Epidermal melanocyte (primary cell): ENCODE results near the gene CCDC200.
"Not testable (repeated sequence)": the region's sequence is repeated elsewhere in the genome, so short reads cannot be mapped to it uniquely, and the experiment has no call there.

Experiments
- DNase-seq: peaks from one replicate; pipeline ENCODE4 v3.0.0; 2011; ENCODE audit warnings: low spot score; ENCODE audit not compliant: insufficient read length

The CCDC200 gene

DNA sequence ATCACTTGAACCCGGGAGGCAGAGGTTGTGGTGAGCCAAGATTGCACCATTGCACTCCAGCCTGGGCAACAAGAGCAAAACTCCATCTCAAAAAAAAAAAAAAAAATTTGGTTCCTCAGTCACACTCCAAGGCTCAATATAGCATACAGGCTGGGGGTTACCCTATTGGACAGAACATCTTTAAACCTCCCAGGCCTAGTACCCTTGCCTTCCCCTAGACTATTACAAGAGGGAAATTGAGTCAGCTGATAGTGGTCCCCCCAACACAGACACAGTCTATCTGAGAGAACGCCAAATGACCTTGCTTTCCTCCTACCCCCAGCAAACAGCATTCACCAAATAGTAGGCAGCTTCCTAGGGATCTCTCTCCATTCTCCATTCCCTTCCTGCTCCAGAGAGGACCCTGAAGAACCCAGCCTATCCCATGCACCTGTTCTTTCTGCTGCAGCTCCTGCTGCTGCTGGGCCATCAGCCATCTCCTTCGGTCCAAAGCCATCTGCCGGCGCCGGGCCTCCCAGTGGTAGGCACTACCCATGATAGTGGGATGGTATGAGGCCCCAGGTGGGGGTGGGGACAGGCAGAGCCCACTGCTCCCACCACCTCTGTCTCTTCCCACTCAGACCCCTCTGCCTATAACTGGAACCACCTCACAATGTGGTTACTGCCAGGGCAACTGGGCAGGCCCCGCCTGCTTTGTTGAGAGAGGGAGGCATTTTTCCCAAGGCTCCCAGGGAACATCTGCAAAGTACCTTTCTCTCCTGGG lies at the start of gene CCDC200:
Gene CCDC200 (minus strand): TSS at position 604 of the 763 bp plus-strand sequence. CDS start 69 bp downstream, at position 535.
- DNase-seq = not testable (repeated sequence)

DNA sequence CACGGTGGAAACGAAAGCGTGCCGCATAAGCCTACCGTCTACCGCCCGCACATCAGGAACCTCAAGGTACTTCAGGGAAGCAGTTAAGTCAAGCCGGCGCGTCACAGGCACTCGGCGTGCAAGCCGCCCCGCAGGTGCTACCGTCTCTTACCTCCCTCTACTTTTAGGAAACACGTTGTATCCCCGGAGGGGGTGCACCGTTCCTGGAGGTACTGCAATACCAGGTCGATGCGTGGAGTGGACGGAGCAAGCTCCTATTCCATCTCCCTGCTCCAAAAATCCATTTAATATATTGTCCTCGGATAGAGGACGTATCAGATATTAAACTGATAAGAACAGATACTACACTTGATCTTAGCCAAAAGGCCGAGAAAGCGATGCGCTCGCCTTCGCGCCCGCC lies 44.5 kb upstream of the CCDC200 start:
- DNase-seq = not testable (repeated sequence)

DNA sequence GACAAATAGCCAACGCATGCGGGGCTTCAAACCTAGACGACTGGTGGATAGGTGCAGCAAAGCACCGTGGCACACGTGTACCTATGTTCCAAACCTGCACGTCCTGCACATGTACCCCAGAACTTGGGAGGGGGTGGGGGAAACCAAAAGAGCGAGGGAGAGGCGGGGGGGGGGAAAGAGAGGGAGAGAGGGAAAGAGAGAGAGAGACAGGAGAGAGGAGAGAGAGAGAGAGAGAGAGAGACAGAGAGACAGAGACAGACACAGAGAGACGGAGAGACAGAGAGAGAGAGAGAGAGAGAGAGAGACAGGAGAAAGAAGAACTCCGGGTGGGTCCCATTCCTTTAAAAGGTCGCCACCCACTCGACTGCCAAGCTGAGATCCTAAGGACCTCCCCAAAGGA lies 44.1 kb upstream of the CCDC200 start:
- DNase-seq = not testable (repeated sequence)

DNA sequence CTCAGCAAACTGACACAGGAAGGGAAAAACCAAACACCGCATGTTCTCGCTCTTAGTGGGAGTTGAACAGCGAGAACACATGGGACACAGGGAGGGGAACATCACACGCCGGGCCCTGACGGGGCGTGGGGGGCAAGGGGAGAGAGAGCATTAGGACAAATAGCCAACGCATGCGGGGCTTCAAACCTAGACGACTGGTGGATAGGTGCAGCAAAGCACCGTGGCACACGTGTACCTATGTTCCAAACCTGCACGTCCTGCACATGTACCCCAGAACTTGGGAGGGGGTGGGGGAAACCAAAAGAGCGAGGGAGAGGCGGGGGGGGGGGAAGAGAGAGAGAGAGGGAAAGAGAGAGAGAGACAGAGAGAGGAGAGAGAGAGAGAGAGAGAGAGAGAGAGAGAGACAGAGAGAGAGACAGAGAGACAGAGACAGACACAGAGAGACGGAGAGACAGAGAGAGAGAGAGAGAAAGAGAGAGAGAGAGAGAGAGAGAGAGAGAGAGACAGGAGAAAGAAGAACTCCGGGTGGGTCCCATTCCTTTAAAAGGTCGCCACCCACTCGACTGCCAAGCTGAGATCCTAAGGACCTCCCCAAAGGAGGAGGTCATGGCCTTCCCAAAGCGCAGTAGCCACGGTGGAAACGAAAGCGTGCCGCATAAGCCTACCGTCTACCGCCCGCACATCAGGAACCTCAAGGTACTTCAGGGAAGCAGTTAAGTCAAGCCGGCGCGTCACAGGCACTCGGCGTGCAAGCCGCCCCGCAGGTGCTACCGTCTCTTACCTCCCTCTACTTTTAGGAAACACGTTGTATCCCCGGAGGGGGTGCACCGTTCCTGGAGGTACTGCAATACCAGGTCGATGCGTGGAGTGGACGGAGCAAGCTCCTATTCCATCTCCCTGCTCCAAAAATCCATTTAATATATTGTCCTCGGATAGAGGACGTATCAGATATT lies 42.4 kb upstream of the CCDC200 start:
- DNase-seq = not testable (repeated sequence)

DNA sequence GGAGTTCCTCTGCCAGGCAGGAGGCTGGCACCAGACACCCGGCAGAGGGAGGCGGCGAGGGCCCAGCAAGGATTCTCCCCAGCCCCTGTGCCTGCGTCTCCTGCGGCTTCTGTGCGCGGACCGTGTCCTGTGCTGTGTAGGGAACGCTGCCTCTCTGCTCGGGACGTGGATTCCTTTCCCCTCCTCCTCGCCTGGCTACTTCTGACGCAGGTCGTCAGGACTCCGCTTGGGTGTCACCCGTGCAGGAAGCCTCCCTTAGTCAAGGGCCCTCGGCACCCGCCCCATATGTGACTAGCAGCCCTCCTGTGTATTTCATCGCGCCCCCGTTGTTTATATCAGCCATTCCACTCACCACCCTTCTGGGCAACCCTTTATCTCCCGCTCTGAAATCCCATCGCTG lies 18.0 kb upstream of the CCDC200 start:
- DNase-seq = not testable (repeated sequence)

DNA sequence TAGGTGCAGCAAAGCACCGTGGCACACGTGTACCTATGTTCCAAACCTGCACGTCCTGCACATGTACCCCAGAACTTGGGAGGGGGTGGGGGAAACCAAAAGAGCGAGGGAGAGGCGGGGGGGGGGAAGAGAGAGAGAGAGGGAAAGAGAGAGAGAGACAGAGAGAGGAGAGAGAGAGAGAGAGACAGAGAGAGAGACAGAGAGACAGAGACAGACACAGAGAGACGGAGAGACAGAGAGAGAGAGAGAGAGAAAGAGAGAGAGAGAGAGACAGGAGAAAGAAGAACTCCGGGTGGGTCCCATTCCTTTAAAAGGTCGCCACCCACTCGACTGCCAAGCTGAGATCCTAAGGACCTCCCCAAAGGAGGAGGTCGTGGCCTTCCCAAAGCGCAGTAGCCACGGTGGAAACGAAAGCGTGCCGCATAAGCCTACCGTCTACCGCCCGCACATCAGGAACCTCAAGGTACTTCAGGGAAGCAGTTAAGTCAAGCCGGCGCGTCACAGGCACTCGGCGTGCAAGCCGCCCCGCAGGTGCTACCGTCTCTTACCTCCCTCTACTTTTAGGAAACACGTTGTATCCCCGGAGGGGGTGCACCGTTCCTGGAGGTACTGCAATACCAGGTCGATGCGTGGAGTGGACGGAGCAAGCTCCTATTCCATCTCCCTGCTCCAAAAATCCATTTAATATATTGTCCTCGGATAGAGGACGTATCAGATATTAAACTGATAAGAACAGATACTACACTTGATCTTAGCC lies 12.4 kb upstream of the CCDC200 start:
- DNase-seq = not testable (repeated sequence)

DNA sequence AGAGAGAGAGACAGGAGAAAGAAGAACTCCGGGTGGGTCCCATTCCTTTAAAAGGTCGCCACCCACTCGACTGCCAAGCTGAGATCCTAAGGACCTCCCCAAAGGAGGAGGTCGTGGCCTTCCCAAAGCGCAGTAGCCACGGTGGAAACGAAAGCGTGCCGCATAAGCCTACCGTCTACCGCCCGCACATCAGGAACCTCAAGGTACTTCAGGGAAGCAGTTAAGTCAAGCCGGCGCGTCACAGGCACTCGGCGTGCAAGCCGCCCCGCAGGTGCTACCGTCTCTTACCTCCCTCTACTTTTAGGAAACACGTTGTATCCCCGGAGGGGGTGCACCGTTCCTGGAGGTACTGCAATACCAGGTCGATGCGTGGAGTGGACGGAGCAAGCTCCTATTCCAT lies 11.2 kb upstream of the CCDC200 start:
- DNase-seq = not testable (repeated sequence)

DNA sequence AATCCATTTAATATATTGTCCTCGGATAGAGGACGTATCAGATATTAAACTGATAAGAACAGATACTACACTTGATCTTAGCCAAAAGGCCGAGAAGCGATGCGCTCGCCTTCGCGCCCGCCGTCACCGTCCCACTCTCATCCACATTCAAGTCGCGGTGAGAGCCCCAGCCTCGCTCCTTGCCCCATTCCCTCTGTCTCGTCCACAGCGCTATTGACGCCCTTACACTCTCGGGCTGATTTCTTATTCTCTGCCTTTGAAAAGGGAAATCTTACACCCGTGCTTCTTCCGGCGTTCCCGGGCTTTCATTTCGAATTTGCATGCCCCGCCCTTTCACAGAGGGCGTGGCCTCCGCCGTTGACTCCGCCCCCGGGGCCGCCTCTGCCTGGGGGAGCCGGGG lies 5.5 kb upstream of the CCDC200 start, which contains the start of gene RNU2-1:
Gene RNU2-1 (minus strand): TSS at position 101 of the 400 bp plus-strand sequence.
- DNase-seq = not testable (repeated sequence)

DNA sequence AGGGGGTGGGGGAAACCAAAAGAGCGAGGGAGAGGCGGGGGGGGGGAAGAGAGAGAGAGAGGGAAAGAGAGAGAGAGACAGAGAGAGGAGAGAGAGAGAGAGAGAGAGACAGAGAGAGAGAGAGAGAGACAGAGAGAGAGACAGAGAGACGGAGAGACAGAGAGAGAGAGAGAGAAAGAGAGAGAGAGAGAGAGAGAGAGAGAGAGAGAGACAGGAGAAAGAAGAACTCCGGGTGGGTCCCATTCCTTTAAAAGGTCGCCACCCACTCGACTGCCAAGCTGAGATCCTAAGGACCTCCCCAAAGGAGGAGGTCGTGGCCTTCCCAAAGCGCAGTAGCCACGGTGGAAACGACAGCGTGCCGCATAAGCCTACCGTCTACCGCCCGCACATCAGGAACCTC lies 4.8 kb upstream of the CCDC200 start:
- DNase-seq = not testable (repeated sequence)

DNA sequence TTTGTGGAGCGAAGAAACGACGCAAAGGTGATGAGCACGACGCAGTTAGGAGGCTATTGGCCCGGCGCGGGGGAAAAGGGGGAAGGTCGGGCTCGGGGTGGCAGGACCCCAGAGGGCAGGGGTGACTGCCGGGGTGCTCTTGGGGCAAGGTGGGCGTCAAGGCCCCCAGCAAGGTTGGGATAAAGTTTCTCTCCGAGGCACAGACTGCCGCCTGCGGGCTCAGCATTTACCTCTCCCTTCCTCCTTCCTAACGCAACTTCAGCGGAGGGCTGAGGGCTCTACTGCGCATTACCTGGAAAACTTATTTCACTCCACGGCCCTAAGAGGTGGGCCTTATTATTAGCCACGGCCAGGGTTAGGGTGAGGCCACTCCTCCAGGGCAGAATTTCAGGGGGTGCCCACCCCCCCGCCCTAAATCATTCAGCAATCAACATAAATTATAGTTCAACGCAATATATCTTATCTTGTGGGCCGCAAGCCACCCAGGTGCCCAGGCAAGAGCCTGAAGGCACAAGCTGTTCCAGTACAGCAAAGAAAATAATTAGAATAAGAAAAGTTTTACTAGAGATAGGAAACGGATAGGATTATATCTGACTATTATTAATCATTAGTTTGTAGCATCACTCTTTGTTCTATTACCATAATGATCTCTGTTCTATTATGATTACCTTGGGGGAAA lies 3.7 kb upstream of the CCDC200 start:
- not testable (repeated sequence) for DNase-seq

DNA sequence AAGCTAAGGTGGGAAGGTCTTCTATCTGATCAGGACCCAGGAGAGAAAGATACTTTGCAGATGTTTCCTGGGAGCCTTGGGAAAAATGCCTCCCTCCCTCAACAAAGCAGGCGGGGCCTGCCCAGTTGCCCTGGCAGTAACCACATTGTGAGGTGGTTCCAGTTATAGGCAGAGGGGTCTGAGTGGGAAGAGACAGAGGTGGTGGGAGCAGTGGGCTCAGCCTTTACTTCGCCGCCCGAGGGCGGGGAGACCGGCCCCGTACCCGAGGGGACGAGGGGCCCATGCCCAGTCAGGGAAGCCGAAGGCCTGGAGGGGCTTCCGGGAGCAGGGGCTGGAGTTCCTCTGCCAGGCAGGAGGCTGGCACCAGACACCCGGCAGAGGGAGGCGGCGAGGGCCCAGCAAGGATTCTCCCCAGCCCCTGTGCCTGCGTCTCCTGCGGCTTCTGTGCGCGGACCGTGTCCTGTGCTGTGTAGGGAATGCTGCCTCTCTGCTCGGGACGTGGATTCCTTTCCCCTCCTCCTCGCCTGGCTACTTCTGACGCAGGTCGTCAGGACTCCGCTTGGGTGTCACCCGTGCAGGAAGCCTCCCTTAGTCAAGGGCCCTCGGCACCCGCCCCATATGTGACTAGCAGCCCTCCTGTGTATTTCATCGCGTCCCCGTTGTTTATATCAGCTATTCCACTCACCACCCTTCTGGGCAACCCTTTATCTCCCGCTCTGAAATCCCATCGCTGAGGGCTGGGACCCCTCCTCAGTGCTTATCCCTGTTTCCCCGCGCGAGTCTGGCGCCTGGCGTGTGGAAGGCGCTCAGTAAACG lies 3.0 kb upstream of the CCDC200 start:
- DNase-seq = not testable (repeated sequence)

DNA sequence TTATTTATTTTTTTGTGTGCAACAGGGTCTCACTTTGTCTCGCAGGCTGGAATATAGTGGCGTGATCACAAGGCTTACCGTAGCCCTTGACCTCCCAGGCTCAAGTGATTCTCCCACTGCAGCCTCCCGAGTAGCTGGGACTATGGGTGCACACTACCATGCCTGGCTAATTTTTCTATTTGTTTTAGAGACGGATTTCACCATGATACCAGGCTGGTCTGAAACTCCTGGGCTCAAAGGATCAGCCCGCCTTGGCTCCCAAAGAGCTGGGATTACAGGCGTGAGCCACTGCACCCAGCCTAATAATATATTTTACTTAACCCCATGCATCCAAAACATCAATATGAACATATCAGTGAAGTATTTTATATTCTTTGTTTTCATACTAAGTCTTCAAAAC lies 2.0 kb downstream of the CCDC200 start:
- DNase-seq = no peak

DNA sequence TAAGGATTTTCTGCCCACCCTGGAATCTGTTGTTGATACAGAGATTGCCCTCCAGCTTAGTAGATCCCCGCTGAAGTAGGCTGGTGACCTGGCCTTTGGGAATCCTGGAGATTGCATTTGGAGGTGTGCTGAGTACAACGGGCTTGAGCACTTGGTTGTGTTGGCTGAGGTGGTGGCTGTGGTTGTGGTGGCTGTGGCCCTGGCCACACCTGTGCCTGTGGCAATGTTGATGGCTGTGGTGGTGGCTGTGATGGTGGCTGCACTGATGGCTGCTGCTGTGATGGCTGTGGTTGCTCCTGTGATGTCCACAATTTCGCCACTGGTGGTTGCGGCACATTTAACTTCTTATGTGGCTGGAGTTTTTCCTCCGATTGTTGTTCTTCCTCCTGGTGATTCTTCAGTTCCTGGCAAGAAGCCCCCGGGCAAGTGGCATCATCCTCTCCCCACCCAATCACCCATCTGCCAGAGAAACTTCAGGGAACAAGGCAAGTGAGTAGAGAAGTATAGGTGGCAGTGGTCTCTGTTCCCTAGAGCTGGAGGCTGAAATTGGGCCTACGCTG lies 4.2 kb downstream of the CCDC200 start:
- no peak for DNase-seq

DNA sequence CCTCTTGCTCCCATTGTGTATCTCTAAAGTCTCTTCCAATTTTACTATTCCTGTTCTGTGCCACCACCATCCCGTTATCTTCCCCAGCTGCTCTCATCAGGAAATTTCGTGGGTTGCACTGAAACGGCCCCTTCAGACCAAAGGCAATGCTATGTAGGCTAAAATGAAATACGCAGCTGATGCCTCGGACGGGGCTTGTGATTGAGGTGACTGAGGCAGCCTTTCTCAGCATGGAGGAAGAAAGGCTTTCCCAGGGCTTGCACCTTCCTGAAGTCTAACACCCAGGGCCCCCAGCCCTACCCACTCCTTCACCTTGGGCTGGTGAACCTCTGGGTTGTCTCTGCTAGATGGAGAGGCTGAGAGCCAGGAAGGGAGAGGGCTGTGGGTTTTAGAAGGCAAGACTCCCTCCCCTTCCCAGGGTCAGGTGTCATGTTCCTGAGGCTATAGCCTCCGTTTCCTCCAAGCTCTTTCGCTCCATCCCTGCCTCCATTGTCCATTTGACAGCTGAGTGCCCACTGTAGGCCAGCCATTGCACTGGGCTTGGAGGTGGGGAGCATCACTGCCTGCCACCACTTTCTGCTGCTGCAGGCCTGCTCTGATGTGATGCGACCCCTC lies 7.8 kb downstream of the CCDC200 start:
- DNase-seq = no peak

DNA sequence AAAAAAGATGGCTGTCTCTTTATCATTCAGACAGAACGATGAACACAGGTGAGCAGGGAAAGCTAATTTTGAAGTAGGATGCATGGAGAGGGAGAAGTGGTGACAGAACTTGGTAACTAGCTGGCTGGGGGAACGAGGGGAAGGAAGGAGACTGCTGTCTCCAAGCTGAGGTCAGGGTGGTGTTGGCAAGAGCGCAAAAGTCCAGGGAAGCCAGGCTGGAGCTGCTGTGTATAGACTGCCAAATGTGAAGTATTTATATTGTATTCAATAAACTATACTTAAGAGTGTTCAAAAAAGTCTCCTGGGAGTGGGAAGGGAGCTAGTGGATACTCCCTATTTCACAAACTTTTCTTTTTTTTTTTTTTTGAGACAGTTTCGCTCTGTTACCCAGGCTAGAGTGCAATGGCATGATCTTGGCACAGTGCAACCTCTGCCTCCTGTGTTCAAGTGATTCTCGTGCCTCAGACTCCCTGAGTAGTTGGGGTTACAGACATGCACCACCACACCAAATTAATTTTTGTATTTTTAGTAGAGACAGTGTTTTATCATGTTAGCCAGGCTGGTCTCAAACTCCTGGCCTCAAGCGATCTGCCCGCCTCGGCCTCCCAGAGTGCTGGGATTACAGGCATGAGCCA lies 8.6 kb downstream of the CCDC200 start:
- DNase-seq = no peak

DNA sequence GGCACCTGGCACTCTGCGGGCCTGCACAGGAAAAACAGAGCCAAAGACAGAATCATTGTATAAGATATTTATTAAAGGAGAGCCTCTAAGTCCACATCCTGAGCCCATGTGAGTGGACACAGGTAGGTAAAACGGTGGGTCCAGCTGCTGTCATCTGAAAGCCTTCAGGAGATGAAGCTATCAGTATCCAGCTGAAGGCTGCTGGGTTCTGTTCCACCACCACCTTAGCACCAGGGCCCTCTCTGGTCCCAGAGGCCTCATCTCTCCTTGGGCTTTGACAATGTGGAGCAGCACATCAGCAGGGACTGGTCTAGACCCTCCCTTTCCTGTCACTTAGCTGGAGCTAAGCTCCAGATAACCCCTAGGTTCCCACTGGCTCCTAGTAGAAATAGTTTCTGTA lies 9.4 kb downstream of the CCDC200 start:
- no peak for DNase-seq

DNA sequence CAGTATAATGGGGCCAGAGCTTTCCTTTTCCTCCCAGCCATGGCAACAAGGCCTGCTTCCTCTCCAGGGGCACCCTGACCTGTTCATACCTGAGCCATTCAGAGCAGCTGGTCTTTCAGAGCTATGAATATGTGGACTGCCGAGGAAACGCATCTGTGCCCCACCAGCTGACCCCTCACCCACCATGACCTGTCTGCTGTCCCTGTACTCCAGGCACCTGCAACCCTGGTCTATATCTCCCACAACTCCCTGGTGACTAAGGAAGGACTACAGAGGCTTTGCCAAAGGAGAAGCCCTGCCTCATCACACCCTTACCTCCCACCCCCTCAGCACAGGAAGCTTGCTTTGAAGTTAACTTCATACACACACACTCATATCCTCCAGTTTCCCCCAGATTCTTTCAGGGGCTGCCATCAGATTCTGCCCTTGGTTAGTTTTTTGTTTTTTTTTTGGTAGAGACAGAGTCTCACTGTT lies 10.8 kb downstream of the CCDC200 start:
- no peak for DNase-seq

DNA sequence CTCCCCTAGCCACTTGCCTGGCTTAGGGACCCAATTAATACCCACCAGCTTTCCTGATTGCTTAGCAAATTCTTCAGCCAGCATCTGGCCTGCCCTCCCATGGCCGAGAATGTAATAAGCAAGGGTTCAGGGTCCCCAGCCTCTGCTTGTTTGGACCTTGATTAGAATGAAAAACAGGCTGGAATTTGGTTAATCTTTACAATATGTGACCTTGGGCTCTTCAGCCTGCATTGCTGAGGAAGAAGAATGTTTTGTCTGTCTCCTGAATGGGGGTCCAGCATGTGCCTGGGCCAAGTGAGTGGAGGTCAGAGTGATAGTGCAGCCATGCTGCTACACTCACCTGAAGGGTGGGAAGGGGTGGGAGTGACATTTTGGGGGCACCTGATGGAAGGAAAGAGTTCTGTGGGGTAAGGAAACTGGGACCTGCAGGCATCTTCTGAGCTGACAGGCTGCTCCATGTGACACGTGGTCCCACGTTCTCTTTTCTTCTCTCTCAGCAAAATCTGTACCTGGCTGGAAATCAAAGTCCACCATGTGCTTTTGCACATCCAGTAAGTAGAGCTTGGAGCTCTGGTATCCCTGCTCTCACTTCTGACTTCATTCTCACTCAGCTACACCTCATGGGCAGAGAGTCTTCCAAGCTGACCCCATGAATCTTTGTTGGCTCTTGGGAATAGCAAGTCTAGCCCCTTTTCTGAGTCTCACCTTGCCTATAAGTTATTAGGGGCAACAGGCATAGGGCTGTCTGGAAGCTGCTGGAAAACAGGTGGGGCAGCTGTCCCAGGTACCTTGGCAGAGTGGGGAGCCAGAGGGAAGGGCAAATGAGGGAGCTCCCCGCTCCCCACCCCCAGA lies 11.4 kb downstream of the CCDC200 start:
- DNase-seq = no peak
